DMS153 (cell line): Measurements from ENCODE around the gene CHRND.

Source experiments
- DNase-seq: peaks from one replicate; lab custom pipeline; 2025; lab: John Stamatoyannopoulos, UW

The CHRND gene

DNA sequence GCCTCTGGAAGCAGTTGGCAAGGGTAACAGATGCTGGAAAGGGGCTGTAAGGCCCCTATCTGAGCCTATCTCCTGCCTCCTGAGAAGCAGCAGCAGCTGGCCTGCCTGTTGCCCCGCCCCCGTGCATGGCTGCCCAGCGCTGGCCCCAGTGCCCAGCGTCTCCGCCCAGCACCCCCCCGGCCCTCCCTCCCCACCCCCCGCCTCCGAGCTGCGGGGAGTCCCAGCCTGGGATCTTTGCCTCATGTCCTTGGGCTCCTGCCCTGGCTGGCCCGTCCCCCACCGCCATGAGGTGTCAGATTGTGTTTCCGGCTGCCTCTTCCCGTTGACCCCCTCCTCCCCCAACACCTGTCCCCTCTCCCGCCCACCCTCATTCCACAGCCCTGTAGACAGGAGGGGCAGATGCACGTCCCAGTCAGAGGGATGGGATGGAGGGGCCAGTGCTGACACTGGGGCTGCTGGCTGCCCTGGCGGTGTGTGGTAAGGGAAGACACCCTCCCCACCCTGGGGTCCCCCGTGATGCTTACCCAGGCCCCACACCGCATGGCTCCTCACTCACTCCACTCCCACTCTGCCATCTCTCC is at the start of gene CHRND:
Gene CHRND, plus strand, starts transcription at position 370 of the 581 bp plus-strand sequence. Its CDS starts 56 bp downstream, at position 426.
- no peak for DNase-seq

- no peak for DNase-seq
These were observed 49.2 kb upstream of the CHRND start for GRCh38 chr2:232476791-232477190.

- DNase-seq, result no peak
These were observed 48.0 kb upstream of the CHRND start for GRCh38 chr2:232477751-232478510.

DNA sequence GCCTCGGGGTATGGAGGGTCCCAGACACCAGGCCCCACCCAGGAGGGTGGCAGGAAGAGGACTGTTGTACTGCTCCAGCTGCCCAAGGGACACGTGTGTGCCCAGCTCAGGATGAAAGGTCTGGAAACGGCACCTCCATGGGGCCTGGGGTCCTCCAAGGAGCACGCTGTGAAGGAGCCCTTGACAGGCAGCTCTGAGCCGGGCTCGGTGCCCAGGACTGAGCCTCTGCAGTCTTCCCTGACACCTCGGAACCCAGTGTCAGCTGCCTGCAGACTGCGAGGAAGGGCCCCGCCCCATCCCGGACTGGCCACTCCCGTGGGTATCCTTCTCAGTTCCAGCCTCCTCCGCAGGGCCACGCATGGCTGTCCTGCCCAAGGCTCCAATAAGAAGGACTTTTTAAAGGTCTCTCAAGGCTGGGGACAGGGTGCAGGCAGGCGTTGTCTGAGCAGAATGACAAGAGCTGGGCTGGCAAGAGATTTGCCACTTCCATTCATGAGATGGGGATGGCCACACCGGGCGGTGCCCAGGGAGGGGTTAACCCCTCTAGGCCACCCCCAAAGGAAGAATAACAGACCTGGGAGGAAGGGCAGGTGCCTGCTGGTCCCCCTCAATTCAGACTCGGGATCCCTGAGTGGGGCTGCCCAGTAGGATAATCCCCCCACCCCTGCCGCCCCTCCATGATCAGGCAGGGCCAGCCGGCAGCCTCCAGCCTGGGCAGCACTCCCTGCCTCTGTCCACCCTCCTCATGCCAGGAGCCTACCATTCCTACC is 47.2 kb upstream of the CHRND start:
- DNase-seq, result no peak

DNA sequence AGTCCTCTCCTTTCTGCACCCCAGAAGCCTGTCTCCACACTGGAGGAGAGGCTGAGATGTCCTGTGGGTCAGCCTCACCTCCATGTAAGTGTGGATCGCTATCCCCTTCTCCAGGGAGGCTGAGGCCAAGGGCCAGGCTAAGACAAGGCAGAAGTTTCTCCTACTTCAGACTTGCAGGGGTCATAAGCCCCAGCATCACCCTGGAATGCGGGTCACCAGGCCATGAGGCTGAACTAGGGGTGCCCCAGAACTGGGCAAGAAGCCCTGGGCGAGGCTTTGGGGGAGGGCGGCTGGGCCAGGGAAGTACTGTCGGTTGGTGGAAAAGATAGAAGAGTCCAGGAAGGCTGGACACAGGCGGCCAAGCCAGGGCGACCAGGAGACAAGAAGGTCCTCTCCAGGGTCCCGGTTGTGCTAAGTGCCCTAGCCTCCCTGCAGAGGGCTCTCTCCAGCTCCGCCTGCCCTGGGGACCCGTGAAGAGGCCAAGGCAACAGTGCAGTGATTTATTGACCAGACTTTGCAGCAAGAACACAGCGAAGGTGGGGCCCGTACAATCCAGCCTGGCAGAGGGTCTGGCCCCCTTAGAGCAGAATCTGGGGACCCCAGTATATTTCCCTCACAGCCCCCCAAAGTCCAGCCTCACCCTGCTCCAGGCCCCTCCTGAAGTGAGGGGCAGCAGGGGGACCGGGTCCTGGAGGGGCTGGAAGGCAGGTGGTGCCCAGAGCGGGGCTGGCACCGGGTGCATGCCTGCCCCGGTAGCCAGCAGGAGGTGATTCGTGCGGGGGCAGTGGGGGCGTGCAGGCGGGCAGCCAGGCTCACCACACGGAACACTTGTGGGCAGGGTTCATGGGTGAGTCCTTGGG is 46.4 kb upstream of the CHRND start:
- no peak for DNase-seq

DNA sequence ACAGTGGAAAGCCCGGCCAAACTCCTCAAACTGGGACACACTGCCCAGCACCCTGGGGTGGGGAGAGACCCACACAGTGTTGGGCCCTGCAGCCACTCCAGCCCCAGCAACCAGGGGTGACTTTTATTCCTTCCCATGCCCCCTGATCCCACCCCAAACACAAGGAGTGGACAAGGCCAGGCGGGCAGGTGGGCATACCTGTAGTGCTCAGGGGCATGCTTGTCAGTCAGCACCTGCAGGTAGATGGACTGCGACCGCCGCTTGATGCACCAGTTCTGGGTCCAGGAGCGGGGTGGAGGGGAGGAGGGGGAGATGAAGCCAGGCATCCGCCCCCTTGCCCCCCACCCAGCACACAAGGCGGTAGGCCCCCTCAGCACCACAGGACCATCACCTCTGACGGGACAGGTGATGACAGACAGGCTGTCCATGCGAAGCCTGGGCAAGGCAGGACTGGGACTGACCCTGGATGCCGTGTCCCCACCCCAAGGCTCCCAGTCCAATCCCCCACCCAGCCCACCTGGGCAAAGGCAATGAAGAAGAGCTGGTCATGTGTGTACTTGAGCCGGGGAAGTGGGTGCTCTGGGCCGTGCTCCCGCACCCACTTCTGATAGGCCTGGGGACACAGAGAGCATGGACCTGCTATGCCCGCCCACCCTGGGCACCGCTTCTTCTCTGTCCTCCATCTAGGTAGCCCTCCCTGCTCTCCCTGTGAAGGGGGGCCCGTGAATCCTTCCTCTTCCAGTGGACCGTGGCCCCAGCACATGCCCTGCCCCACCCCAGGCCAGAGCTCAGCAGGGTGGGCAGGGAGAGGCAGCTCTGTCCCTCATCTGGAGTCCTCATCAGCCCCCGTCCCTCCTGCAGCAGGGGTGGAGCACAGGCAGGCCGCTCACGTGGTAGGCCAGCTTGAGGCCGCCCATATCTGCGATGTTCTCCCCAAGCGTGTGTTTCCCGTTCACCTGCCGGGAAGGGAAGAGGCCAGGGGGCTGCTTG is 45.5 kb upstream of the CHRND start:
- no peak for DNase-seq

GRCh38 chr2:232481322-232482140 is 44.4 kb upstream of the CHRND start:
- no peak for DNase-seq

- DNase-seq, result no peak
These were observed 43.4 kb upstream of the CHRND start for GRCh38 chr2:232482301-232483238.

DNA sequence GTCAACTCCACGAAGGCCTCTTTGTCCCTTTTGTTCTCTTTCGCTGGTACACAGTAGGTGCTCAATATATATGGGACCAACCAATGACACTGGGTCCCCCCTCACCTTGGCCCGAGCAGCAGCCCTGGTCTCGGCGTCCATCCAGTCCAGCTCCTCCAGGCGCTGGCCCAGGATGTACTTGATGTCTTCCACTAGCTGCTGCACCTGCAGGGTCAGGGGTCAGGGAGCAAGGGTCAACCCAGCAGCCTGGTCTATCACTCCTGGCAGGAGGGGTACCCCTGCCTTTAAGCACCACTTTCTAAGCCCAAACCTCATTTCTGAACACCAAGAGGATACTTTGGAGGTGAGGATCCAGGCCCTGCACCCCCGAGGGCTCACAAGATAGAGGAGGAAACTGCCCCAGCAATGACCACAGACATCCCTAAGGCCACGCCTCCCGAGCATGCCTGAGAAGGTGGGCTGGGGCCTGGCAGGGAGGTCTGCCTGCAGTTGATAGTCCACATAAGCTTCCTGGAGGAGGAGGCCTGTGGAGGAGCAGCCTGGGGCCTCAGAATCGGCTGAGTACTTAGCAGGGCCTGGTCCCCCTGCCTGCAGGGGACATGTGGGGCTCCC is 42.5 kb upstream of the CHRND start:
- DNase-seq, result no peak

DNA sequence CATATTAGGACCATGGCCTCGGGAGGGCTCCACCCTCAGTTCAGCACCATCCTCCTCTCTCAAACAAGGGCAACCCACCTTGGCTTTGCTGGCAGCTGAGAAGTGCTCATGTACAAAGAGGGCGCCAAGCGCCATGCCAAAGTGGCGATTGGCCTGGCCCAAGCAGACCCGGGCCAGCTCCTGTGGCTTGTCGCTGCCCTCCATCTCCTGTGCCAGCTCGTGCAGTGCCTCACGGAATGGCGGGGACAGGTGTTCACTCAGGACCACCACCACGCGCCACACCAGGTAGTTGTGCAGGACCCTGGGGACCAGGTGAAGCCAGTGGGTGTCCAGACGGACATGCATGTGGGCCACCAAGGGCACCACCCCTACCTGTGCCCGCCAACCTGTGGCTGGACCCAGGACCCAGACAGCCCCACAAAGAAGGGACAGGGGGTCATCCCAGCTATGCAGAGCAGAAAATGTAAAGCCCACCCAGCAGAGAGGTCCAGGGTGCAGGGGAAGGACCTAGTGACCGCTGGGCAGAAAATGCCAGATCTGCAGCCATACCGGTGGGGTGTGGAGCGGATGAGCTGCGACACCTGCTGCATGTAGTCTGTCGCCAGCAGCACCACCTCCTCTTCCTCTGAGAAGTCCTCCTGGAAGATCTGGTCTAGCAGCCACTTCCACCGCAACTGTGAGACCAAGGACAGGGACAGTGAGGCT is 41.9 kb upstream of the CHRND start:
- no peak for DNase-seq

DNA sequence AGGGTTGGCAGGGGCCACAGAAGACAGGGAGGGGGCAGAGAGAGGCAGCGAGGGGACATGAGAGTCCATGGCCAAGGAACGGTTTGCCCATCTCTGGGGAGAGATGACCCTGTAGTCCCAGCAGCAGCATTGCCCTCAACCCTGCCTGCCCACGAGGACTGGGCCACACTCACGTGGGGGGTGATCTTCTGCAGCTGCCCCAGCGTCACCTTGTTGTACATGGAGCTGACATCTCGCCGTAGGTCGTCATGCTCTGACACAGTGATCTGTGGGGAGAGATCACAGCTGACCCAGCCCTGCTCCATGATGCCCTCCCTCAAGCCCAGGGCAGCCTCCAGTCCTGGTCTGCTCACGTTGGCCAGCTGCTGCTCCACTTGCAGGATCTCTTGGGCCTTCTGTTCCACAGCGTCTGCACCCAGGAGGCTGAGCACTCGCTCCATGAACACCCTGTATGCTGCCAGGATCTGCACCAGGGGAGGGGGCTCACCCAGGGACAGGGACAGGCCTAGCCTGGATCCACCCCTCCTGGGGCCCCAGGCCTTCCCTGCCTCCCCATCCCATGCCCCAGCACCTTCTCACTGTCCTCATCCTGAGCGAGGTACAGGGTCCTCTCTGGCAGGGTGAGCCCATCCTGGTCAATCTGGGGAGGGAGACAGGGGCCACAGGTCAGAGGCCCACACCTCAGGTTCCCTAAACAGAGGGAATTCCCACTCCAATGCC is 41.2 kb upstream of the CHRND start:
- no peak for DNase-seq

- no peak for DNase-seq
These were observed 40.6 kb upstream of the CHRND start for GRCh38 chr2:232485348-232485756.

- no peak for DNase-seq
These were observed 40.0 kb upstream of the CHRND start for GRCh38 chr2:232485757-232486557.

GRCh38 chr2:232486558-232487384 is 39.2 kb upstream of the CHRND start:
- DNase-seq, result no peak

DNA sequence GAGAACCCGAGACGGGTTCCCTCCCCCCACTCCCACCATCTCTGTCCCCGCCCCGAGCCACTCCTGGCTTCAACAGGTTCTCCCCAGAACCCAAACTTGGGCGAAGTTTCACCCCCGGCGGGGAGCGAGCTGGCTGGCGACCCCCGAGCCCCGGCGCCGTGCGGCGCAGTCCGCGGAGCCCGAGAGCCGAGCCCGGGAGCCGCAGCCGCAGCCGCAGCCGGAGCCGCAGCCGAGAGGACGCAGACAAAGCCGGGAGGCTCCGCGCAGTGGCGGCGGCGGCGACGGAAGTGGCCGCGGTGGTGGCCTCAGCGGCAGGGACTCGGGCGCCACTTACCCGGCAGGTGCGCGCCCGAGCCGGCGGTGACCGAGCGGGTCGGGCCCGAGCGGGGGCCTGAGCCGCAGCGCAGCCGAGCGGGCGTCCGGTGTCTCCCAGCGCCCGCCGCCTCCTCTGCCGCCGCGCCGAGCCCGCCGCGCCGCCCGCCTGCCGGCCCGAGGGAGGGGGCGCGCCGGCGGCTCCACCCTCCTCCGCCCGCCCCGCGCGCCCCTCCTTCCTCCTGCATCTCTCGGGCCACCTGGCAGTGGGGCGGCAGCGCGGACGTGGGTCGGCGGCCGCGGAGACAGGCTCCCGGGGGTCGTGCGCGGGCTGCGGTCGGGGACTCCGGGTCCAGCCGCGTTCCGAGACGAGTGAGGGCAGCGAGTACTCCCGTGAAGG is 38.4 kb upstream of the CHRND start, which contains the start of gene ECEL1:
Gene ECEL1, minus strand, starts transcription at position 450 of the 712 bp plus-strand sequence. CDS start 1,181 bp downstream, outside the sequence.
- DNase-seq, result no peak
